MM.1S (cell line): ENCODE results near the gene BANP.

ENCODE experiments used
- DNase-seq: peaks from one replicate; pipeline ENCODE4 v3.0.0-alpha.2; 2015
- H2AFZ ChIP-seq: fragments of 300-600 bp; sonication (generic); 2 replicates; pipeline ENCODE4 v1.6.0; 2016; ENCODE audit warnings: antibody characterized with exemption, low read length
- H3F3A ChIP-seq: fragments of 300-600 bp; sonication (generic); 2 replicates; pipeline ENCODE4 v1.6.1; 2016; ENCODE audit warnings: mild to moderate bottlenecking, antibody characterized with exemption, low read length, moderate library complexity, mixed read lengths; ENCODE audit not compliant: insufficient read depth
- H3K27ac ChIP-seq: fragments of 300-600 bp; sonication (generic); 2 replicates; pipeline ENCODE4 v1.5.1; 2016; ENCODE audit warnings: mild to moderate bottlenecking, low read length
- H3K27me3 ChIP-seq: fragments of 300-600 bp; sonication (generic); replicated peaks from 2 replicates; pipeline ENCODE4 v1.6.0; 2016; ENCODE audit warnings: low read length; ENCODE audit not compliant: insufficient read depth
- H3K36me3 ChIP-seq: fragments of 300-600 bp; sonication (generic); replicated peaks from 2 replicates; pipeline ENCODE4 v1.6.1; 2016; ENCODE audit warnings: mild to moderate bottlenecking, low read length, mixed read lengths; ENCODE audit not compliant: insufficient read depth
- H3K4me1 ChIP-seq: fragments of 300-600 bp; sonication (generic); 2 replicates; pipeline ENCODE4 v1.6.1; 2016; ENCODE audit warnings: low read length, mixed read lengths
- H3K4me2 ChIP-seq: fragments of 300-600 bp; sonication (generic); 2 replicates; pipeline ENCODE4 v1.6.0; 2016; ENCODE audit warnings: low read depth, low read length
- H3K4me3 ChIP-seq: fragments of 300-600 bp; sonication (generic); 2 replicates; pipeline ENCODE4 v1.5.1; 2016; ENCODE audit warnings: low read length, mixed read lengths
- H3K79me2 ChIP-seq: fragments of 300-600 bp; sonication (generic); 2 replicates; pipeline ENCODE4 v1.6.1; 2016; ENCODE audit warnings: mixed run types, low read length, mixed read lengths
- H3K9ac ChIP-seq: fragments of 300-600 bp; sonication (generic); 2 replicates; pipeline ENCODE4 v1.6.1; 2016; ENCODE audit warnings: low read length, mixed read lengths
- H3K9me2 ChIP-seq: fragments of 300-600 bp; sonication (generic); replicated peaks from 2 replicates; pipeline ENCODE4 v1.6.1; 2016; ENCODE audit warnings: mild to moderate bottlenecking, low read length, mixed read lengths; ENCODE audit not compliant: insufficient read depth
- H3K9me3 ChIP-seq: fragments of 300-600 bp; sonication (generic); replicated peaks from 2 replicates; pipeline ENCODE4 v1.6.1; 2016; ENCODE audit warnings: mild to moderate bottlenecking, low read length, mixed read lengths; ENCODE audit not compliant: insufficient read depth
- H4K20me1 ChIP-seq: fragments of 300-600 bp; sonication (generic); 2 replicates; pipeline ENCODE4 v1.6.1; 2016; ENCODE audit warnings: mild to moderate bottlenecking, low read length, moderate library complexity, mixed read lengths; ENCODE audit not compliant: insufficient read depth
- EZH2 ChIP-seq: fragments of 300-600 bp; sonication (generic); optimal IDR thresholded peaks from 2 replicates; pipeline ENCODE3; 2017; ENCODE audit warnings: low read depth, mild to moderate bottlenecking, antibody characterized with exemption, low read length, mixed read lengths
- EZH2phosphoT487 ChIP-seq: fragments of 300-600 bp; sonication (generic); IDR thresholded peaks from 2 replicates; pipeline ENCODE4 v1.6.1; 2018; ENCODE audit warnings: antibody characterized with exemption, low read length
- TF ChIP-seq, protein P1 (sequence below): fragments of 300-600 bp; sonication (generic); IDR thresholded peaks from 2 replicates; pipeline ENCODE4 v1.5.1; 2016; ENCODE audit warnings: antibody characterized with exemption, low read length, mixed read lengths

The BANP gene

DNA sequence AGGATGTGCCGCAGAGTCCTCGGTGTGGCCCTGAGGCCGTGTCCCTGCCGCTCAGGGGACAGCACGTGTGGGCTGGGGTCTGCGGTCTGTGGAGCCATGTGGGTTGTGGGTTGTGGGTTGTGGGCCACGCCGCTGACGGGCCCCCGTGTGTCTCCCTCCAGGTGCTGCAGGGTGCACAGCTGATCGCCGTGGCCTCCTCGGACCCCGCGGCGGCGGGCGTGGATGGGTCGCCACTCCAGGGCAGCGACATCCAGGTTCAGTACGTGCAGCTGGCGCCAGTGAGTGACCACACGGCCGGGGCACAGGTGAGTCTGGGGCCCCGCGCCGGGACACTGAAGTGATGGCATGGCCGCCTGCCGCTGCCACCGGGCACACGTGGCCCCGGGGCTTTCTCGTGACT is 120.7 kb downstream of the BANP start:
- Histone ChIP-seq H3K9me3 (no peaks in the 10 kb centered on the region), H4K20me1 (no peaks in the 10 kb centered on the region), H3K27me3 (no peaks in the 10 kb centered on the region), H3K79me2 (no peaks in the 10 kb centered on the region), H3K4me1 (peaks cover 16% of the 10 kb centered on the region), H2AFZ (no peak overlapping the region), H3K4me2 (no peak overlapping the region), H3K9me2 (no peaks in the 10 kb centered on the region), H3F3A (peaks cover 15% of the 10 kb centered on the region), H3K27ac (no peak overlapping the region), H3K9ac (no peak overlapping the region), H3K4me3 (no peak overlapping the region), H3K36me3 (no peaks in the 10 kb centered on the region)
- no peak for TF ChIP-seq EZH2
- no peak for DNase-seq

DNA sequence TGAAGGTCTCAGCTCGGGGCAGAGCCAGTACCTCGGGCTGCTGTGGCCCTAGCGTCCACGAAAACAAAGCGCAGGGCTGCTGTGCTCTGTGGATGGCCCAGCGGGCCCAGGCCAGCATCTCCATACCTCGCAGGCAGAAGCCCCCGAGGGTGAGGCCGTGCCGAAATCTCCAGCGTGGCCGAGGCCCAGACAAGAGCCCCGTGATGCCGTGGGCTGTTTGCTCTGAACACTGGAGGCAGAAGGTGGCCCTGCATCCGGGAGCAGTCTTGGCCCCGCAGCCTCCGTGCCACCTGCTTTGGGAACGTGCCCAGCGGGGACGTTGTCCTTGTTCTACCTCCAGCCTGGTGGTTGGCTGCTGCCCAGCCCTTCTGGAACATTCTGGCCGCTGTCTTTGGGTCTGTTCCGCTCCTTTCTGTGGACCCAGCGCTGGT is 121.4 kb downstream of the BANP start:
- no peak overlapping the region for H3K27ac ChIP-seq
- H3F3A ChIP-seq: peaks cover 15% of the 10 kb centered on the region
- no peak overlapping the region for H3K9ac ChIP-seq
- H3K9me2 ChIP-seq: no peaks in the 10 kb centered on the region
- no peak overlapping the region for H3K4me3 ChIP-seq
- DNase-seq: no peak
- H3K27me3 ChIP-seq: no peaks in the 10 kb centered on the region
- TF ChIP-seq EZH2 (no peak), EZH2phosphoT487 (no peak)
- TF ChIP-seq, protein P1, sequence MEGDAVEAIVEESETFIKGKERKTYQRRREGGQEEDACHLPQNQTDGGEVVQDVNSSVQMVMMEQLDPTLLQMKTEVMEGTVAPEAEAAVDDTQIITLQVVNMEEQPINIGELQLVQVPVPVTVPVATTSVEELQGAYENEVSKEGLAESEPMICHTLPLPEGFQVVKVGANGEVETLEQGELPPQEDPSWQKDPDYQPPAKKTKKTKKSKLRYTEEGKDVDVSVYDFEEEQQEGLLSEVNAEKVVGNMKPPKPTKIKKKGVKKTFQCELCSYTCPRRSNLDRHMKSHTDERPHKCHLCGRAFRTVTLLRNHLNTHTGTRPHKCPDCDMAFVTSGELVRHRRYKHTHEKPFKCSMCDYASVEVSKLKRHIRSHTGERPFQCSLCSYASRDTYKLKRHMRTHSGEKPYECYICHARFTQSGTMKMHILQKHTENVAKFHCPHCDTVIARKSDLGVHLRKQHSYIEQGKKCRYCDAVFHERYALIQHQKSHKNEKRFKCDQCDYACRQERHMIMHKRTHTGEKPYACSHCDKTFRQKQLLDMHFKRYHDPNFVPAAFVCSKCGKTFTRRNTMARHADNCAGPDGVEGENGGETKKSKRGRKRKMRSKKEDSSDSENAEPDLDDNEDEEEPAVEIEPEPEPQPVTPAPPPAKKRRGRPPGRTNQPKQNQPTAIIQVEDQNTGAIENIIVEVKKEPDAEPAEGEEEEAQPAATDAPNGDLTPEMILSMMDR: no peak
- H3K4me2 ChIP-seq: no peak overlapping the region
- H2AFZ ChIP-seq: no peak overlapping the region
- H4K20me1 ChIP-seq: no peaks in the 10 kb centered on the region
- H3K4me1 ChIP-seq: peaks cover 16% of the 10 kb centered on the region
- no peaks in the 10 kb centered on the region for H3K36me3 ChIP-seq
- H3K9me3 ChIP-seq: no peaks in the 10 kb centered on the region
- H3K79me2 ChIP-seq: no peaks in the 10 kb centered on the region

DNA sequence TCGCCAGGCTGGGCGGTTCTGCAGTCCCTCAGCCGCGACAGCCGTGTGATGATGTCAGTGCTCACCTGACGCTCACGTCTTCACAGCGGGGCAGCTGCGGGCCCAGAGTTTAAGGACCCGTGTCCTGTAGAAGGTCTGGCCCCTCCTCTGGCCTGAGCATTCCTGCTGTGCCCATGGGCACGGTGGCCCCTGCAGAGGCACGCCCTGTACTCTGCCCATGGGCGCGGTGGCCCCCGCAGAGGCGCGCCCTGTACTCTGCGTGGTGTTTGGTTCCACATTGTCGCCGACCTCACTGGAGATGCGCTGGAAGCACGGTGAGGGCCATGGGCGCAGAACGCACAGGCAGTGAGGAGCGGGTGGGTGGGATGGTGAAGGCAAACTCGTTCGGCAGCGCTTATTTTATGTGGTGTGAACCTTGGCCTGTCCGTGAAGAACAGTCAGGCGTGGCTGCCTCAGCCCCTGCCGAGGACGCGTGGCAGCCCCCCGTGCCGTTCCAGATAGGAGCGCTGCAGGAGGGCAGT is 122.0 kb downstream of the BANP start:
- H3K27ac ChIP-seq: no peak overlapping the region

DNA sequence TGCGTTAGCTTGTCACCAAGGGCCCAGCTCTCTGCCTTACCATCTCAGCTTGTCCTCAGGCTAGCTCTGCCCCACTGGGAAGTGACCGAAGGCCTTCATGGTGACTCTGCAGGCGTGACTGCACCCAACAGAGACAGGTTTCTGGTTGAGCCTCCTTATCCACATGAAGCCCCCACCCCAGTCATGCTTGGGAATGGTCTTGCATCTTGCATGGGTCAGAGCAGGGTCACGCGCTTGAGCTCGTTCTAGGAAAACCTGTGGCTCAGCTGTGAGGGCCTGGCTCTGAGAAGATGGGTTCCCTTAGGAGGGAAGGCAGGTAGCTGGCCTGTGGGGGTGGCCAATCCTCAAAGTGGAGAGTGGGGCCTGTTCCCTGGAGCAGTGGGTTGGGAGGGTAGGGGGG is 122.8 kb downstream of the BANP start:
- H3K4me3 ChIP-seq: no peak overlapping the region
- TF ChIP-seq EZH2 (no peak), EZH2phosphoT487 (no peak)
- TF ChIP-seq, protein P1: no peak
- no peak overlapping the region for H3K4me2 ChIP-seq
- no peak for DNase-seq
- peaks cover 8% of the 10 kb centered on the region for H3F3A ChIP-seq
- no peaks in the 10 kb centered on the region for H3K9me3 ChIP-seq
- no peaks in the 10 kb centered on the region for H3K36me3 ChIP-seq
- no peak overlapping the region for H3K9ac ChIP-seq
- H3K9me2 ChIP-seq: no peaks in the 10 kb centered on the region
- H3K4me1 ChIP-seq: peaks cover 10% of the 10 kb centered on the region
- no peaks in the 10 kb centered on the region for H3K27me3 ChIP-seq
- H3K79me2 ChIP-seq: no peaks in the 10 kb centered on the region
- H3K27ac ChIP-seq: no peak overlapping the region
- no peak overlapping the region for H2AFZ ChIP-seq
- H4K20me1 ChIP-seq: no peaks in the 10 kb centered on the region

More for the DNA sequence above, 122.0 kb downstream of the BANP start:
- peaks cover 13% of the 10 kb centered on the region for H3K4me1 ChIP-seq
- no peaks in the 10 kb centered on the region for H3K27me3 ChIP-seq
- peaks cover 14% of the 10 kb centered on the region for H3F3A ChIP-seq
- DNase-seq: no peak
- H3K4me3 ChIP-seq: no peak overlapping the region
- no peak overlapping the region for H3K9ac ChIP-seq
- H3K4me2 ChIP-seq: no peak overlapping the region
- no peak for TF ChIP-seq EZH2phosphoT487
- H3K79me2 ChIP-seq: no peaks in the 10 kb centered on the region
- H3K9me3 ChIP-seq: no peaks in the 10 kb centered on the region
- H3K9me2 ChIP-seq: no peaks in the 10 kb centered on the region
- no peaks in the 10 kb centered on the region for H4K20me1 ChIP-seq
- no peak overlapping the region for H2AFZ ChIP-seq
- no peaks in the 10 kb centered on the region for H3K36me3 ChIP-seq
